Measurements from ENCODE around the gene SEMA3E.
A peak's percentile ranks its signal among the peaks of the same experiment; 100 is the strongest.

The SEMA3E gene

DNA sequence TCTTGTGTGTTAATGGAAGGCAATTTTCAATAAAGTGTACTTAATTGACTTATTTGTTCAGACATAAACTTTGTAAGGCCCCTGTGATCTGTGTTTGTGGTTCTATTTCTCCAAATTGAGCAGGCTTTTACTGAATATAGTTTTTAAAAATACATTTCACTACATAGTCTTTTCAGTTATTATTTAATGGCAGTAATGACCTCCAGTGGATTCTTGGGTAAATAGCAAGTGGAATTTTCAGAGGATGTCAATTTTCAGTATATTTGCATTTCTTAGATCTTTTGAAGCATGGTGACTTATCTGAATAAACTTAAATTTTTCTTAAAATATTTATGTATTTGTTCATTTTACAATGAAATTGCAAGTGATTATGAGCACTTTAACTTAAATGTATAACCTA lies 283.2 kb downstream of the SEMA3E start:
- no peaks in the 10 kb centered on the region for H3K9me3 ChIP-seq (ENCODE audit: insufficient read depth, low read length)
- TF ChIP-seq ZNF274 (IDR thresholded peaks at IDR 0.05; ENCODE audit: low read depth, low read length) = no peak
- TF ChIP-seq SUZ12 (IDR thresholded peaks at IDR 0.05; ENCODE audit: extremely low read depth, insufficient read depth, insufficient read length) = no peak
- TF ChIP-seq YY1 (IDR thresholded peaks at IDR 0.05; ENCODE audit: insufficient read depth, insufficient read length) = no peak
- H3K4me1 ChIP-seq (ENCODE audit: insufficient read depth, insufficient read length) = no peaks in the 10 kb centered on the region
- H3K9ac ChIP-seq (ENCODE audit: insufficient read length, low read depth) = no peak overlapping the region
- no peaks in the 10 kb centered on the region for H3K27me3 ChIP-seq (ENCODE audit: insufficient read depth, insufficient read length)
- H3K36me3 ChIP-seq (ENCODE audit: insufficient read depth, insufficient read length, low read length) = no peaks in the 10 kb centered on the region
- DNase-seq (ENCODE audit: low read depth, low spot score) = no peak
- no peak overlapping the region for H3K4me3 ChIP-seq (ENCODE audit: insufficient read length, low read depth)

DNA sequence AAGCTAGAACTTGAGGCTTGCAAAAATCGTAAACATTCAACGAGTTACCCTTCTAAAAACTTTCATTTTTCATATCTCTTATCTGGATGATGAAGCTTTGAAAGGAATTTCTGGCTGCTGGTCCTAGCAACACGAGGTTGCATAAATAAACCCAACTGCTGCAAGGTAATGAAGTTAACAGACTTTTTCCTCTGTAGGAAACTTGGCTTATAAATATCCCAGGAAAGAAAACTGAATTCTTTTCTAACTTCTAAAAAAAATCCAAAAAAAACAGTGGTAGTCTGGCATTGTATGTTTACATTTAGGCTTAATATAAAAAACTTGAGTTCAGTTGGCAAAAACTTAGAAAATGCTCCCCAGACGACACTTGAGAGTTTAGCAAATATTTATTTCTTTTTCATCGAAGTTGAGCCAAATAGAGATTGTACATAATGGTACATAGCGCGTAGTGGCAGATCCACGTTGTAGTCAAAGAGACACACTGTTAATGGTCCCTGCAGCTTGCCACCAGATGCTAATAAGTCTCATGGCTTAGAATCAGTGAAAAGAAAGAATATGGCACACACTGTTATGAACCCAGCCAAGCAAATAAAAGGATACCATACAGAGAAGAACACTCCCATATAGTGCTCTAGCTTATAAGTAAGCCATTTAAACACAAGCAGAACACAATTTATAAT lies 285.9 kb downstream of the SEMA3E start:
- no peaks in the 10 kb centered on the region for H3K27me3 ChIP-seq (ENCODE audit: insufficient read depth, insufficient read length)
- no peak overlapping the region for H3K4me3 ChIP-seq (ENCODE audit: insufficient read length, low read depth)
- no peak overlapping the region for H3K9ac ChIP-seq (ENCODE audit: insufficient read length, low read depth)
- H3K36me3 ChIP-seq (ENCODE audit: insufficient read depth, insufficient read length, low read length) = no peaks in the 10 kb centered on the region
- TF ChIP-seq ZNF274 (IDR thresholded peaks at IDR 0.05; ENCODE audit: low read depth, low read length) (no peak), SUZ12 (IDR thresholded peaks at IDR 0.05; ENCODE audit: extremely low read depth, insufficient read depth, insufficient read length) (no peak), YY1 (IDR thresholded peaks at IDR 0.05; ENCODE audit: insufficient read depth, insufficient read length) (no peak)
- no peaks in the 10 kb centered on the region for H3K4me1 ChIP-seq (ENCODE audit: insufficient read depth, insufficient read length)
- no peaks in the 10 kb centered on the region for H3K9me3 ChIP-seq (ENCODE audit: insufficient read depth, low read length)
- DNase-seq (ENCODE audit: low read depth, low spot score) = no peak

DNA sequence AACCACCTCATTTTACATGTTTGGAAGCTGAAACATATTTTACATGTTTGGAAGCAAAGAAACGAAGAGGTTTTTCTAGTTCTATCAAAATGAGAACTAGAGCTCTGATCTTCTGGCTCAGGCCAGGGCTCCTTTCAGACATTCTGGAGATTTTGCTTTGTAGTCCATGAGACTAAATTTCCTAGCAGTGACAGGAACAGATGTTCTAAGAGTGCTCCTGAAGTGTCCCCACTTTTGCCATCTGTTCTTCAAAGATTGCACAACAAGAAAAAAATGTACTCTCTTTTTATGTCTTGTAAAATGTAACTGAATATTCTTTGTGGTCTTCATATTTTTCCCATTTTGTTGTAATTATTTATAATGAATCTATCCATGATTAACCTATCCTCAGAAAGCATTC lies 289.8 kb downstream of the SEMA3E start:
- Histone ChIP-seq H3K4me1 (ENCODE audit: insufficient read depth, insufficient read length) (no peaks in the 10 kb centered on the region), H3K36me3 (ENCODE audit: insufficient read depth, insufficient read length, low read length) (no peaks in the 10 kb centered on the region), H3K9ac (ENCODE audit: insufficient read length, low read depth) (no peak overlapping the region), H3K27me3 (ENCODE audit: insufficient read depth, insufficient read length) (no peaks in the 10 kb centered on the region), H3K4me3 (ENCODE audit: insufficient read length, low read depth) (no peak overlapping the region), H3K9me3 (ENCODE audit: insufficient read depth, low read length) (no peaks in the 10 kb centered on the region)
- no peak for TF ChIP-seq SUZ12 (IDR thresholded peaks at IDR 0.05; ENCODE audit: extremely low read depth, insufficient read depth, insufficient read length)
- no peak for TF ChIP-seq ZNF274 (IDR thresholded peaks at IDR 0.05; ENCODE audit: low read depth, low read length)
- no peak for DNase-seq (ENCODE audit: low read depth, low spot score)

- Histone ChIP-seq H3K9ac (ENCODE audit: insufficient read length, low read depth) (no peak overlapping the region), H3K4me1 (ENCODE audit: insufficient read depth, insufficient read length) (no peaks in the 10 kb centered on the region), H3K4me3 (ENCODE audit: insufficient read length, low read depth) (no peak overlapping the region), H3K27me3 (ENCODE audit: insufficient read depth, insufficient read length) (no peaks in the 10 kb centered on the region), H3K9me3 (ENCODE audit: insufficient read depth, low read length) (0 out of 2 replicates have a peak, but pooled peaks cover 5% of the 10 kb centered on the region), H3K36me3 (ENCODE audit: insufficient read depth, insufficient read length, low read length) (no peaks in the 10 kb centered on the region)
- TF ChIP-seq SUZ12 (IDR thresholded peaks at IDR 0.05; ENCODE audit: extremely low read depth, insufficient read depth, insufficient read length) = no peak
- no peak for DNase-seq (ENCODE audit: low read depth, low spot score)
Observed at GRCh38 chr7:83355143-83355542, 293.8 kb downstream of the SEMA3E start.

GRCh38 chr7:83347945-83348444 lies 300.9 kb downstream of the SEMA3E start:
- TF ChIP-seq SUZ12 (IDR thresholded peaks at IDR 0.05; ENCODE audit: extremely low read depth, insufficient read depth, insufficient read length) = no peak
- TF ChIP-seq YY1 (IDR thresholded peaks at IDR 0.05; ENCODE audit: insufficient read depth, insufficient read length) = no peak
- TF ChIP-seq ZNF274 (IDR thresholded peaks at IDR 0.05; ENCODE audit: low read depth, low read length) = no peak
- Histone ChIP-seq H3K9me3 (ENCODE audit: insufficient read depth, low read length) (0 out of 2 replicates have a peak, but pooled peaks cover 7% of the 10 kb centered on the region), H3K27me3 (ENCODE audit: insufficient read depth, insufficient read length) (no peaks in the 10 kb centered on the region), H3K9ac (ENCODE audit: insufficient read length, low read depth) (no peak overlapping the region), H3K4me1 (ENCODE audit: insufficient read depth, insufficient read length) (no peaks in the 10 kb centered on the region), H3K36me3 (ENCODE audit: insufficient read depth, insufficient read length, low read length) (no peaks in the 10 kb centered on the region), H3K4me3 (ENCODE audit: insufficient read length, low read depth) (no peak overlapping the region)
- DNase-seq (ENCODE audit: low read depth, low spot score) = peak; percentile 27

DNA sequence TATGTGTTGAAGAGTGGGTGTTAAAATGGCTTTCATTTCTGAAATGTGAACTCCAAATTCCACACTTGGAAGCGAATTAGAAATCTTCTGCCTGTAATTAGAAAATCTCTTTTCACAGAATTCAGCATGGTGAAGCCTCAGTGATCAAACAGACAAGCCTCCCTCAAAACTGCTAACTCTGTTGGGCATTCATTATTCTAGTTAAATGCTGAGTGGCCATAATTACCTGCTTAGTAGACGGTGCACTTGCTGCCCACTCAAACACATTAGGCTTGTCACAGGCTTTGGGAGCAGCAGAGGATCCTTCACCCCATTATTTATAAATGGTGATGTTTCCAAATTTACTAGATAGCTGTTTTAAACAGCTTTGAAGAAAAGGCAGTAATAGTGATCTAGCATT lies 309.0 kb downstream of the SEMA3E start:
- H3K4me1 ChIP-seq (ENCODE audit: insufficient read depth, insufficient read length) = no peaks in the 10 kb centered on the region
- H3K36me3 ChIP-seq (ENCODE audit: insufficient read depth, insufficient read length, low read length) = no peaks in the 10 kb centered on the region
- DNase-seq (ENCODE audit: low read depth, low spot score) = no peak
- H3K27me3 ChIP-seq (ENCODE audit: insufficient read depth, insufficient read length) = no peaks in the 10 kb centered on the region
- TF ChIP-seq ZNF274 (IDR thresholded peaks at IDR 0.05; ENCODE audit: low read depth, low read length) (no peak), YY1 (IDR thresholded peaks at IDR 0.05; ENCODE audit: insufficient read depth, insufficient read length) (no peak), SUZ12 (IDR thresholded peaks at IDR 0.05; ENCODE audit: extremely low read depth, insufficient read depth, insufficient read length) (no peak)
- H3K4me3 ChIP-seq (ENCODE audit: insufficient read length, low read depth) = no peak overlapping the region
- no peak overlapping the region for H3K9ac ChIP-seq (ENCODE audit: insufficient read length, low read depth)
- no peaks in the 10 kb centered on the region for H3K9me3 ChIP-seq (ENCODE audit: insufficient read depth, low read length)

GRCh38 chr7:83338277-83338950 lies 310.5 kb downstream of the SEMA3E start:
- TF ChIP-seq ZNF274 (IDR thresholded peaks at IDR 0.05; ENCODE audit: low read depth, low read length) (no peak), SUZ12 (IDR thresholded peaks at IDR 0.05; ENCODE audit: extremely low read depth, insufficient read depth, insufficient read length) (no peak), YY1 (IDR thresholded peaks at IDR 0.05; ENCODE audit: insufficient read depth, insufficient read length) (no peak)
- H3K36me3 ChIP-seq (ENCODE audit: insufficient read depth, insufficient read length, low read length) = no peaks in the 10 kb centered on the region
- no peaks in the 10 kb centered on the region for H3K4me1 ChIP-seq (ENCODE audit: insufficient read depth, insufficient read length)
- no peak overlapping the region for H3K4me3 ChIP-seq (ENCODE audit: insufficient read length, low read depth)
- H3K27me3 ChIP-seq (ENCODE audit: insufficient read depth, insufficient read length) = no peaks in the 10 kb centered on the region
- DNase-seq (ENCODE audit: low read depth, low spot score) = no peak
- no peaks in the 10 kb centered on the region for H3K9me3 ChIP-seq (ENCODE audit: insufficient read depth, low read length)
- H3K9ac ChIP-seq (ENCODE audit: insufficient read length, low read depth) = no peak overlapping the region
